Stimulated activated CD8-positive, alpha-beta memory T cell treated with anti-CD3 and anti-CD28 coated beads, Interleukin-7, amount 100 ng/mL, for 24 hours (primary cell): ENCODE measurements around the gene TTPAL.

Experiments used
- DNase-seq: peaks from one replicate; pipeline ENCODE4 v3.0.0-alpha.2; 2020; ENCODE audit warnings: low read depth

Gene TTPAL

DNA sequence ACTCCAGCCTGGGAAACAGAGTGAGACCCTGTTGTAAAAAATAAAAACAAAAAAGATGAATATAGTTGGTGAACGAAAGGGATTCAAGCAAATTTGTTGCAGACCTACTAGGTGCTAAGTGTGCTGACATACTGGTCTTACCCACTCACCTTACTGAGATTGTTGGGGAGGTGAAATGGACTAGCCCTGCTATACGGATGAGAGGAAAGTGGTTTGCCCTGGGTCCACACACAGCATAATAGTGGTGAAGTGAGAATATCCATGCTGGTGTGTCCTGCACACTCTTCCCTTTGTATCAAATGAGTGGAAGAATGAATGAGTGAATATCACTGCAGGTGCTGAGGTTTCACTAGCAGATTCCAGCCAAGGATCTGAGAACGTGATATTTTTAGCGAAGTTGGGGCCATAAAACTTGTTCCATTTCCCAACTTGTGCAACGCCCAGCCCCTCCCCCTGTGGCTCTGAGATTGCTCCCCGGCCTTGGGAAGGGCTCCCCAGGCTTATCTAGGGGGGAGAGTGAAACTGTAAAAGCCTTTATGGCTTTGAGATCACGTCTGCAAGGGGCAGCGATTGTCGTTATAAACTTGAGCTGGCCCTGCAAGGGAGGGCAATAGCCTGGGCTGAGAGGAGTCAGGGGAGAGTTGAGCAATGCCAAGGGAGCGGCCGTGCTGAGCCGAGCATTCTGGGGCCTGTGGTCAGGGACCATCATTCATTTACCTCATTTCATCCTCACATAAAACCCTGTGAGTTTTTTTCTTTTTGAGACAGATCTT is 33.2 kb upstream of the TTPAL start:
- DNase-seq = no peak

DNA sequence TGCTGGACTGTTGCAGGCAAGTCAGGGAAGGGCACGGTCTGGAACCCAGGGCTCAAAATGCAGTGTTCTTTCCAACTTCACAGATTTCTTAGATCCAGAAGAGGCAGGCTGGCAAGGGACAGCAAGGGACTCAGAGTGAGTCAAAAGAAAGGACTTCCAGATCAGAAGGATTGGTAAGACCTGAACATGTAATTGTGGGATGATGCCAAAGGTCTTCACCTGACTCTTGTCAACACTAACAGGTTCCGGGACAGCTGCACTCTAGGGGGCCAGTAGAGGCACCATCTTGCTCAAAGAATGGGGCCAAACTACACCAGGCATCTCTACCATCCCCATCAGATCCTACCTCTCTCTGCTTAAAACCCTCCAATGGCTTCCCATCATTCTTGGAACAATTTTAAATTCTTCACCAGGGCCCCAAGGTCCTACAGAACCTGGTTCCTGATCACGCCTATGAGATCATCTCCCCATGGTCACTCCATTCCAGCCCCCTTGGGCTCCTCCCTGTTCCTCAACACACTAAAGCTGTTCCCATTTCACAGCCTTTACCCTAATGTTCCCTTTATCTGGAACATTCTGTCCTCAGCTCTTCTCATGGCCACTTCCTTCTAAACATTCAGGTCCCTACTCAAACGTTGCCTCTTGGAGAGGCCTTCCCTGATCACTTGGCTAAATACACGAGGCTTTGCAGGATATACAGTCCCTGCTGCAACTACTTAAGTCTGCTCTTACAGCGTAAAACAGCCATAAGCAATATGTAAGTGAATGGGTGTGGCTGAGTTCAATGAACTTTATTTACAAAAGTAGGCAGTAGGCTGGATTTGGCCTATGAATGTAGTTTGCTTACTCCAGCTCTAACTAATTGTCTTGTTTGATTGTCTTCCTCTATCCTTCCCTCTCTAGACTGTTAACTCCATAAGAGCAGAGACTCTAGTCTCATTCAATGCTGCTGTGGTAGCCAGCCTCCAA is 29.6 kb upstream of the TTPAL start:
- no peak for DNase-seq

DNA sequence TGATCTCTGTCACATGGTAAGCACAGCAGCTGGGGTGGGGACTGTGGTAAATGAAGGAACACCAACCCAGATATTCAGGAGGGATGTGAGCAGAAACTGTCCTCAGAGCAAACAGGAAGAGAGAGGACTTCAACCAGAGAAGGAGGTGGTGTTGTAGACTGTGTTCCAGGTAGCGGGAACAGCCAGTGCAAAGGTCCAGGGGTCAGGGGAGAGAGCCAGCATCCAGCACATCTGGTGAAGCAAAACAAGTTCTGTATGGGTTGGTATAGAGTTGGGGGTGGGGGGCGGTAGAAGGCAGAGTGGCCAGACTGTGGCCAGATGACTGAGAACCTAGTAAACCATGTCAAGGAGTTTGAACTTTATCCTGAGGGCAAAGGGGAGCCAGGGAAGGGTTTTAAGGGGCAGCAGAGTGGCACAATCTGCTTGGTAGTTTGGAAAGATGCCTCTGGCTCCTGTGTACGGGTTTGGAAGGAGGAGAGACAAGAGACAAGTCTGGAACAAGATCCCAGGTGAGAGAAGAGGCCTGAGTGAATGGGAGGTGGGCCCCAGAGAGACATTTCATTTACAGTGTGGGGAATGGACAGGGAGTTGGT is 27.8 kb upstream of the TTPAL start:
- no peak for DNase-seq

DNA sequence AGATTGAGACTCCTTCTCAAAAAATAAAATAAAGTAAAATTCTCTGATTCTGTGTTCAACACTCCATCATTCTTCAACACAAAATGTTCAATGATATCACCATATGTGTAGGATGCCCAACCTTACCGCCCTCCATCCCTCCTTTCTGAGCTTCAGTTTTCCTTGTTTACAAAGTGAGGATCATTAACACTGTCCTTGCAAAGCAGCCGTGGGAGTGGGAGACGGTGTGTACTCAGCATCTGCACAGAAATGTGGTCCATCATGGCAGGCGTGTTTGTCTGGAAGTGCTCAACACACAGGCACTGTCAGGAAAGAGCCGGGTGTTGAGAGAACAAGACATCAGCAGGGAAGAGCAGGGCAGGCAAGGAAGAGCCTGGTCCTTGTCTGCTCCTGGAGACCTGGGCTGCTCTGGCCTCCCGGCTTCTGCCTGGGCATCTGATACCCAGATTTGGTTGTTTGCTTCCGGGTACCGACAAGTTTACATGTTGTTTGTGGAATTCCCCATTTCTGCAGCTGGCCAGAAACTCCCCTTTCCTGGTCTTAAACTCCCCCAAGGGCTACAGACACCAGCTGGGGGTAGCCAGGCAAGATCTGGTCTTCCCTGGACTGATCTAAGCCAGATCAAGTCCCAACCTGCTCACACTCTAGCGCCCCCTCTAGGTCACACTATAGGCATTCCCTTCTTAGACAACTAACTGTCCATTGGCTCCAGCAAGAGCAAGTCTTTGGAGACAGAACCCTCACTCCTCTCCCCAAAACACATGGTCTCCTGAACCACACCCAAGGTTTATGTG is 26.7 kb upstream of the TTPAL start:
- DNase-seq = no peak

DNA sequence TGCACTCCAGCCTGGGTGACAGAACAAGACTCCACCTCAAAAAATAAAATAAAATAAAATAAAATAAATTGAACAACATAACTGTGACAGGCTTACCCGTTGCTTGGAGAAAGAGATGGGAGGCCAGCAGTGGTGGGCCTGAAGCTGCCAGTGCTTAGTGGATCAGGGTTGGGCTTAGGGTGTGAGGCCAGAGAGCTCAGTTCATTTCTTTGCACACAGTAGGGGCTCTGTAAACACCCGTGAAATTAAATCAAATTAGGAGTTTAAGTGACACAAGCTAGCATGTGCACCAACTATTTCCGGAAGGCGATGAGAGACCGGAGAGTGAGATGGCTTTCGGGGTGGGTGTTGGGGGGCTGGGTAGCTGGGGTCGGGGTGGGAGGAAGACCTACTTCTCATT is 25.8 kb upstream of the TTPAL start:
- no peak for DNase-seq

DNA sequence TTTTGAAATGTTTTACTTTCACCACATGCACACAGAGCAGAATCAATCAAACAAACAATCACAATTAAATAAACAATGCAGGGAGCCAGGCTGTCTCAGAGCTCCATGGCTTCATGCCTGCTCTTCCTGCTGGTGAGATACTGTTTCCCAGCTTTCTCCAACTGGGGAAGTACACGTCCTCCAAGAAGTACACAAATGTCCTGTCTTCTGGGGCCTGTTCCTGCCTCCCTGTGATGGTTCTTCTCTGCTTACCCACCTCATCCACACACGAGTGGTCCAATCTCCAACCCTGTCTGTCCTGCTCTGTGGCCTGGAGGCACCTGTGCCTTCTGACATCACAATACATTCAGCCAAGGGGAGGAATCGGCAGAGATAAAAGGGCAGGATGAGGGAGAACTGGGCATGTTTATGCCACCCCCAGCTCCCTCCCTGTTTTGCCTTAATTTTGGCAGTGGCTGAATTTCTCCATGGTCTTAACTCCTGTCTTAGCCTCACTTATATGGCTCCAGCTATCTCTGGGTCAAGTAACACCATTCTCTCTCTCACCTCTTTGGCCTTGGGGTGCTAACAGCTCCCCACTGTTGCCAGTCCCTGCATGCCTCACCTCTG is 25.3 kb upstream of the TTPAL start:
- DNase-seq = no peak

DNA sequence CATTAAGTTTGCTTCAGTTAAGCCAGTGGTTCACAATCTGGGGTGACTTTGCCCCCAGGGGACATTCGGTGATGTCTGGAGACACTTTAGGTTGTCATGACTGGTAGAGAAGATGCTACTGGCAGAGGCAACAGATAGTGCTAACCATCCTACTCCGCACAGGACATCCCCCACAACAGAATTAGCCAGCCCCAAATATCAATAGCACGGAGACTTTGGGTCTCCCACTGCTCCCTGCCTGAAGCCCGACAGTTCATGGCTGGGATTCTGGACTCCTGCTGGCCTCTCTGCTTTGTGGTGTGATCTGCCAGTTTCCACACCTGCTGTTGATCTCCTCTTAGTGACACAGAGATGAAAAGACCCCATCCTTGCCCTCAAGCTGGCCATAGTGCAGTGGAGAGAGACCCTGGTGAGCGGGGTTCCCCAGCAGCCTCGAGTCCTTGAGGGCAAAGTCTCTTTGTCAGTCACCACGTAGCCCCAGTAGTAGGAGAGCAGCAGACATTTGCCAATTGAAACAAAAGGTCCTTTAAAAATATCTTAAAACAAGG is 24.7 kb upstream of the TTPAL start:
- DNase-seq = no peak

DNA sequence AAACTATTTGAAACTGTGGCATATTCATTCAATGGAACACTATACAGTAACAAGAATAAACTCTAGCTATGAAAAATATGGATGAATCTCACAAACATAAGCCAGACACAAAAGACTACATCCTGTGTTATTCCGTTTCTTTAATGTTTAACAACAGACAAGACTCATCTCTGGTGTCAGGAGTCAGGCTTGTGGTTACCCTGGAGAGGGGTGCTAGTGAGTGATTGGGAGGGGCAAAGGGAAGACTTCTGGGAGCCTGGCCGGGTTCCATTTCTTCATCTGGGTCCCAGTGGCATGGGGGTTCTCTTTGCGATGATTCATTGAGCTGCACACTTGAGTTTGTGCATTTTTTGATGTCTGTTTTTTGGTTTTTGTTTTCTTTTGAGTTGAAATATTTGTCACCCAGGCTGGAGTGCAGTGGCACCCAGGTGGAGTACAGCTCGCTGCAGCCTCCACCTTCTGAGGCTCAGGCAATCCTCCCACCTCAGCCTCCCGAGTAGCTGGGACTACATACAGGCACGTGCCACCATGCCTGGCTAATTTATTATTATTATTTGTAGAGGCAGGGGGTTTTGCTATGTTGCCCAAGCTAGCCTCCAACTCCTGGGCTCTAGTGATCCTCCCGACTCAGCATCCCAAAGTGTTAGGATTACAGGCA is 21.2 kb upstream of the TTPAL start:
- DNase-seq = no peak

DNA sequence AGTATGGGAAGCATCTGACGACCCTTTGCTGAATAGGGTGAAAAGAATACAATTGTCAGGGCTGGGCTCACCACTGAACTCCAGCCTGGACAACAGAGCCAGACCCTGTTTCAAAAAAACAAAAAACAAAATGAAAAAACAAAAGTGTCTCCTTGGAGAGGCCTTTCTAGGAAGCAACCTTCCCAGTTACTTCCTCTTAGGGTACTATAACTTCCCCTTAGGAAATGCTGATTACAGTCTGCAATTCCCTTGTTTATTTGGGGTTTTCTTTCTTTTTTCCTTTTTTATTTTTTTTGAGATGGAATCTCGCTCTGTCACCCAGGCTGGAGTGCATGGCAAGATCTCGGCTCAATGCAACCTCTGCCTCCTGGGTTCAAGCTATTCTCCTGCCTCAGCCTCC is 20.5 kb upstream of the TTPAL start:
- DNase-seq = no peak

DNA sequence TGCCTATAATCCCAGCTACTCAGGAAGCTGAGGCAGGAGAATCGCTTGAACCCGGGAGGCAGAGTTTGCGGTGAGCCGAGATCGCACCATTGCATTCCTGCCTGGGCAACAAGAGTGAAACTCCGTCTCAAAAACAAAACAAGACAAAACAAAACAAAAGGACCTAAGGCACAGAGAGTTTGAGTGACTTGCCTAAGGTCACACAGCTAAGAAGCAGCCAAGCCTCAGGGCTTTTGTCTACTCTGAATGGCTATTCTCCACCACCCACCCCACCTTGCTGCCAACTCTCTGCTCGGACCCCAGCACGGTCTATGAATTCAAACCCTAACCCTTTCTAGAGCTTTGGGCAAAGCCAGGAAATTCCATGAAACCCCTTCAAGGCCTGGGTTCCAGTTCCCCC is 19.1 kb upstream of the TTPAL start:
- no peak for DNase-seq

DNA sequence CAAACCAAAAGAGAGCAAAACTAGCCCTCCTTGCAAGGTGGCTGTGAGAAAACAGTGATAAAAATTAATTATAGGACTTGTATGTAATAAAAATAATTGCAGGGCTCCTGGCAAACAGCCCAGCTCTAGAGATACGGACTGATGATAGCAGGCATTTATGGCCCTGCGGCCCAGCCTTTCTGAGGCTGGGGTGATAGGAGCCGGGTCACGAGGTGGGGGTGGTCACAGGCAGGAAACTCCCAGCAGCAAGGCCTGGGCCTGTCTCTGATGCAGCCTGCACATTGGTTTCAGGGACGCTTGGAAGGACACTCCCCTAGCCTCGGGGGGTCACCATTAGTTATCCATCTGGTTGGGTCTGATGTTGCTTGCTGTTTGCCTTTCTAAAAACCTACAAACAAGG is 18.7 kb upstream of the TTPAL start:
- DNase-seq = no peak

DNA sequence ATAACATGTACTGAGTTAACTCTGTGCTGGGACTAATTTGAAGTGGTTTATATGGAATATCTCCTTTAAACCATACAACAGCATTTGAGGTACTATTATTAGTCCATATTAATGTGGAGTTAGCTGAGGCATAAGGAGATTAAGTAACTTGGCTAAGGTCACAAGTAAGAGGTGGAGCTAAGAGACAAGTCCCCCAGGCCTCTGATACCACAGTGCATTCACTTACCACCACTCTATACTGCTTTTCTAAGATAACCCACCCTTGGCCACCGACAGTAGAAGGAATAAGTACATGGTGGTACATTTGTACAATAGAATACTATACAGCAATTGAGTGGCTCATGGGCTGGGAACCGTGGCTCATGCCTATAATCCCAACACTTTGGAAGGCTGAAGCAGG is 16.4 kb upstream of the TTPAL start:
- DNase-seq = no peak

DNA sequence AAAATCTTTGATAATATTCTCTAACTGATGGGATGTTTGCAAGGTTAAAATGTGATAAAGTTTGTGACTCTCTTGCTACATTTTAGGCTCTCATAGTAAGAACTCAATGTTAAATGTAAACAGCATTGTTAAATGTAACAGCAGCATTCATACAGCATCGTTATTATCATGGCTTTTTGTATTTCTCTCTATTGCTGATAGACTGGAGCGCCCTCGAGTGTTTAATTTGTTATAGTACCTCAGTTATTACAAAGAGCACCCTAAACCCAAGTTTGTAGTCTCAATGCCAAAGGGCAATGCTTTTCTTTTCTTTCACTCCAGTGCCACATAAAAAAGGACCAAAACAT is 14.9 kb upstream of the TTPAL start:
- no peak for DNase-seq

DNA sequence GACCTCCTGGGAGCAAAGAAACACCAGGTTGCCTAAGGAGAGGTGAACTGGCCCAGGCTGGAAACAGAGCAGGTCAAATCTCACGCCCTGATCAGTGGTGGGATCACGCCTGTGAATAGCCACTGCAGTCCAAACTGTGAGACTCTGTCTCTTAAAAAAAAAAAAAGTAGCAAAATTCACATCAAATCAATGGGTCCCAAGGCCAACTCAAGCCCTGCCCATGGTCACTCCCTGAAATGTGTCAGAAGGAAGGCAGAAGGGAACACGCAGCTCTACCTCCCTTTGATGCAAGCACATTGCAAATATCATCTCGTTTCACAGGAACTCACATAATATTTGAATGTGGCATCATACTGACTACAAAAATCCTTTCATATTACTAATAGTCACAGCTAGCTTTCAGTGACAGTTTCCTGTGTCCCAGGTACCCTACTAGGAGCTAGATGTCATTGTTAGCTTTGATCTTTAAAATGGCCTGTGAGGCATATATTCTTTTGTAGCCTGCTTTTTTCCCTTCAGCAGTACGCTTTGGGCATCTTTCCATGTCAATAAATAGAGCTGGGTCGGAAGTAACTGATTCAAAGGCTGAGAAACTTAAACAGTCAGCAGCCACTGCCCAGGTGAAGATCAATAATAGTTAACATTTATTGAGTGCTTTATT is 14.4 kb upstream of the TTPAL start:
- no peak for DNase-seq

DNA sequence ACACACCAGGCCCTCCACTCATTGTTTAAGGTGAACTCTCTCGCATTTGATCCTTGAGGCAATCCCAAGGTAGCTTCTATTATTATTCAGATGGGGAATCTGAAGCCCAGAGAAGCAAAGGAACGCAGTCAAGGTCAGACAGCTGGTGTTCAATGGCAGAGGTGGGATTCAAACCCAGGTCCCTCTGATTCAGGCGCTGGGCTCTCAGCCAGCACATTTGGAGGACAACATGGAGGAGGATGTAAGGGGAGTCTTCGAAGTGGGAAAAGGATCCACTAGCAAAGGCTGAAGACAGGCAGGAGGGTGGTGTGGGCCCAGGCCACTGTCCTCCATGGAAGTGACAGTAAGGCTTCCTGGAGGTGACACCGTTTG is 13.9 kb upstream of the TTPAL start:
- DNase-seq = no peak

DNA sequence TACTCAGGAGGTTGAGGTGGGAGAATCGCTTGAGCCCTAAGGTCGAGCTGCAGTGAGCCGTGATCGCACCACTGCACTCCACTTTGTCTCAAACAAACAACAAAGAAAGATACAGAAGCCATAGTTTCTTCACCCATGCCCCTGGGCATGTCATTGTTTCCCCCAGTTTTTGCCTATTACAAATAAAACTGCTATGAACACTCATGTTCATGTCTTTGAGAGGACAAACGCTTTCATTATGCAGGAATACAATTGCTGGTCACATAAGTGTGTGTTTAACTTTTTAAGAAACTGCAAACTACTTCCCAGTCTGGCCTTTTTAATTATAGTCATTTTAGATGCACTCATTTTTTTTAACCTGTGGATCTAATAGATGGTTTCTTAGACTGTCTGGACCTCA is 12.2 kb upstream of the TTPAL start:
- DNase-seq = no peak

DNA sequence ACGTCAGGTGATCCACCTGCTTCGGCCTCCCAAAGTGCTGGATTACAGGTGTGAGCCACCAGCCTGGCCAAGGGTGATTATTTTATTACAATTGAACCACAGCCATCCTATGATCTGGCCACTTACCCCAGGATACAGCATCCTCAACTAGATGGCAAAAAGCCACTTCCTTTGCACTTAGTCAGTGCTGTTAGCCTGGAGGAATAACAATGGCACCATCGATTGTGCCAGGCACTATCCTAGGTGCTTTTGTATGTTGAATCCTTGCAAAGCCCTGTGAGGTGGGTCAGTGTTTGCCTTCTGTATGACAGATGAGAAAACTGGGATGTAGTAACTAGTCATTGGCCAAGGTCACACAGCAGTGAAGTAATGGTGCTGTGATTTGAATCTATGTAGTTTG is 11.2 kb upstream of the TTPAL start:
- DNase-seq = no peak

DNA sequence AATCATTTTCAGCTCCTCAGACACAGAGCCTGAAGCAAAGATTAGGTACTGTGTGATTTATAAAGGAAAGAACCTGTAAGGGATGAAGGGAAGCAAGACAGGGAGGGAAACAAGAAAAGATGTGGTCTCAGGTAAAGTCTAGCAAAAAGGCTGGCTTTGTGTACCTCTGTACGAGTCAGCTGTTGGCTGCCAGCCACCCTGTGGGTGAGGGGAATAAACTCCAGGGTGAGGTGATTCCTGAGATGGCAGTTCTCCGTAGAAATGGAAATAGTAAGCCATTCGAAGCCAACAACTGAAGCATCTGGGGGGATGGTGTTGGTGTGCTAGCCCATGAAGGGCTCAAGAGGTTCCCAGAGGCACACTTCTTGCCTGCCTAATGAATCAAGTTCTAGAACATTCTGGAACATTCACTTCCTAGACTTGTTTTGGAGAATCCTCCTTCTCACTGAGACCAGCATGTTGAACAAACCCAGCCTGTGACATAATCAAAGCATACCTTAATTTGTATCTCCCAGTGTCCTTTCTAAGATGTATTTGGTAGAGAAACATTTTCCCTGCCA is 10.6 kb upstream of the TTPAL start:
- DNase-seq = no peak

DNA sequence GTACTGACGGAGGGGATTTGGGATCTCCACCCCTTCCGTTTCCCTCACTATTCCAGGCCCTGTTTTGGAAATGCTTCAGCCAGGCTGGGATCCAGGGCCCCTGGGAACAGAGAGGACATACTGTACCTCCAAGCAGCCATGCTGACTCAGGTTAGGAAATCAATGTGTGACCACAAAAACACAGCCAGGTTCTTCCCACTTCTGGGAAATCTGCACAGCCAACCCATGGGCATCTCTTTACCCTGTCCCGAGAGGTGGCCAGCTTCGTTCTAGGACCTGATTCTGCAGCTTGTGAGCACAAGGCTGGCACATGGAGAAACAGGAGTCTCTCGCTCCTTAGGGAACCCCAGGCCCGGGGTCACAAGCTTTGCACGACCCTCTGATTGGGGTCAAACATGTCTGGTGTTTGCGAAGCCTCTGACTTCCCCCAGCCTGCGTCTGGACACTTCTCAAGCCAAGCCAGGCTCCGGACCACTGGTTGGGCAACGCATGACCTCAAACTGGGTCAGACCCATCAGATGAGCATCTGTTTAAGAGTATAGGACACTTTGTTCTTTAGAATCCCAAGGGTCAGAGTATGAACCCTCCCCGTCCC is 8.3 kb upstream of the TTPAL start:
- DNase-seq = no peak
